K562 (cell line): ENCODE results near the gene LRP3. TPM values are rescaled to one million over a fixed set of nuclear protein-coding genes. Genes with fewer than 3 reads are reported as not detected.

ENCODE experiments used
- BCLAF1 ChIP-seq, 2 experiments: fragments of 450-650 bp in 1 of 2; IDR thresholded peaks; 2 replicates each; pipeline ENCODE4 v1.6.1; 2011 to 2017; ENCODE audit warnings: low read depth in 2 of 2, antibody characterized with exemption in 1 of 2, borderline replicate concordance in 1 of 2, low read length in 1 of 2, mild to moderate bottlenecking in 1 of 2, mixed read lengths in 1 of 2; ENCODE audit not compliant: control insufficient read depth in 1 of 2
- BRD9 ChIP-seq: fragments of 450-650 bp; IDR thresholded peaks from 2 replicates; pipeline ENCODE4 v1.6.1; 2018; ENCODE audit warnings: low read depth; ENCODE audit not compliant: partially characterized antibody
- BRF1 ChIP-seq: IDR thresholded peaks from 3 replicates; pipeline ENCODE4 v1.6.1; 2011; ENCODE audit warnings: borderline replicate concordance, mild to moderate bottlenecking; ENCODE audit not compliant: insufficient read length; ENCODE audit errors: extremely low read depth
- CCNT2 ChIP-seq: IDR thresholded peaks from 2 replicates; pipeline ENCODE4 v1.6.1; 2011; ENCODE audit warnings: borderline replicate concordance, low read depth, mild to moderate bottlenecking, moderate library complexity, mixed read lengths, low read length; ENCODE audit not compliant: insufficient read length; ENCODE audit errors: extremely low read depth
- FOXK2 ChIP-seq, 2 experiments: fragments of 450-650 bp; IDR thresholded peaks in 1 of 2; conservative IDR thresholded peaks in 1 of 2; 2 replicates each; pipeline ENCODE4 v1.6.1; 2016; ENCODE audit warnings: low read depth in 2 of 2, mild to moderate bottlenecking in 1 of 2
- GATAD2A ChIP-seq: fragments of 450-650 bp; IDR thresholded peaks from 2 replicates; pipeline ENCODE4 v1.6.1; 2017
- PCBP1 ChIP-seq: fragments of 200-400 bp; formaldehyde crosslinking; IDR thresholded peaks from 2 replicates; pipeline ENCODE4 v1.6.1; 2018; ENCODE audit warnings: mild to moderate bottlenecking, low read depth, low read length; ENCODE audit not compliant: poor library complexity, severe bottlenecking
- POLR2A ChIP-seq: fragments of 450-650 bp; conservative IDR thresholded peaks from 2 replicates; pipeline ENCODE4 v1.6.1; 2016
- ZBTB11 ChIP-seq, 3 experiments: fragments of 200-800 bp in 1 of 3; fragments of 250-450 bp in 1 of 3; fragments of 450-650 bp in 1 of 3; sonication (Bioruptor Pico) in 1 of 3; sonication (Bioruptor generic) in 1 of 3; formaldehyde crosslinking in 1 of 3; IDR thresholded peaks; 2 replicates each; pipeline versions ENCODE4 v1.6.1 to v1.8.0; 2016 to 2022; ENCODE audit warnings: mild to moderate bottlenecking in 2 of 3, missing genetic modification characterization in 2 of 3, missing compliant biosample characterization in 1 of 3, moderate library complexity in 1 of 3
- ZFX ChIP-seq: sonication (generic); formaldehyde crosslinking; IDR thresholded peaks from 2 replicates; pipeline ENCODE4 v1.8.0; 2022; ENCODE audit warnings: mild to moderate bottlenecking, missing genetic modification reagents, moderate library complexity
- ZKSCAN1 ChIP-seq: fragments of 150-350 bp; IDR thresholded peaks from 2 replicates; pipeline ENCODE4 v1.6.1; 2016; ENCODE audit warnings: low read depth, low read length
- ZNF431 ChIP-seq: sonication (generic); formaldehyde crosslinking; IDR thresholded peaks from 2 replicates; pipeline ENCODE4 v1.8.0; 2022; ENCODE audit warnings: mild to moderate bottlenecking, missing genetic modification reagents
- polyA plus RNA-seq, 8 experiments: library from polyadenylated mRNA; depleted of rRNA in 4 of 8; stranded (reverse) in 5 of 8; unstranded in 3 of 8; fragments of >200 nt; fragmentation: Nextera tagmentation in 2 of 8; fragmentation: Illumina TruSeq in 1 of 8; extraction: Ambion mirVana in 2 of 8; extraction: Trizol in 1 of 8; gene quantifications; 2 replicates each; pipeline versions ENCODE4 v1.2.1 to v1.2.3, GENCODE V29; 2011 to 2014; ENCODE audit warnings: inconsistent platforms in 1 of 8, missing spikeins in 1 of 8
- total RNA-seq, 7 experiments: library from RNA; depleted of rRNA in 6 of 7; stranded (reverse); fragments of >200 nt in 6 of 7; fragmentation: Illumina TruSeq in 2 of 7; extraction: Trizol in 2 of 7; gene quantifications; 2 replicates each; pipeline versions ENCODE4 v1.2.1 to v1.2.3, GENCODE V29; 2011 to 2021; ENCODE audit warnings: low replicate concordance in 1 of 7
- TF ChIP-seq, protein P1 (sequence below): fragments of 450-650 bp; IDR thresholded peaks from 2 replicates; pipeline ENCODE4 v1.6.1; 2016; ENCODE audit warnings: missing biosample characterization, missing genetic modification characterization
- TF ChIP-seq, protein P2 (sequence below): sonication (generic); formaldehyde crosslinking; IDR thresholded peaks from 2 replicates; pipeline ENCODE4 v1.8.0; 2022; ENCODE audit warnings: mild to moderate bottlenecking, missing genetic modification reagents
- TF ChIP-seq, protein P3 (sequence below): fragments of 200-800 bp; sonication (Bioruptor generic); IDR thresholded peaks from 2 replicates; pipeline ENCODE4 v1.6.1; 2017; ENCODE audit warnings: missing genetic modification characterization, missing compliant biosample characterization

LRP3 gene
- total and polyA plus RNA-seq, 9 of the 15 experiments (the other 6 are each of a cell fraction or from before 2014, with no cell fraction given), result 0.29 TPM; not detected in 8

GRCh38 chr19:33176670-33177416, 17.3 kb upstream of the LRP3 start (continued):
- TF ChIP-seq, protein P1, sequence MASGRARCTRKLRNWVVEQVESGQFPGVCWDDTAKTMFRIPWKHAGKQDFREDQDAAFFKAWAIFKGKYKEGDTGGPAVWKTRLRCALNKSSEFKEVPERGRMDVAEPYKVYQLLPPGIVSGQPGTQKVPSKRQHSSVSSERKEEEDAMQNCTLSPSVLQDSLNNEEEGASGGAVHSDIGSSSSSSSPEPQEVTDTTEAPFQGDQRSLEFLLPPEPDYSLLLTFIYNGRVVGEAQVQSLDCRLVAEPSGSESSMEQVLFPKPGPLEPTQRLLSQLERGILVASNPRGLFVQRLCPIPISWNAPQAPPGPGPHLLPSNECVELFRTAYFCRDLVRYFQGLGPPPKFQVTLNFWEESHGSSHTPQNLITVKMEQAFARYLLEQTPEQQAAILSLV, result no peak
- TF ChIP-seq, protein P2, sequence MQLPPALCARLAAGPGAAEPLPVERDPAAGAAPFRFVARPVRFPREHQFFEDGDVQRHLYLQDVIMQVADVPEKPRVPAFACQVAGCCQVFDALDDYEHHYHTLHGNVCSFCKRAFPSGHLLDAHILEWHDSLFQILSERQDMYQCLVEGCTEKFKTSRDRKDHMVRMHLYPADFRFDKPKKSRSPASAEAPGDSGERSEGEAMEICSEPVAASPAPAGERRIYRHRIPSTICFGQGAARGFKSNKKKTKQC (CRISPR knock-in tag), result peak; percentile 7
- TF ChIP-seq ZFX (CRISPR knock-in tag) (peak; percentile 61), POLR2A (peak; percentile 96), BRF1 (peak; percentile 40), PCBP1 (no peak), BRD9 (peak; percentile 99), ZKSCAN1 (0 out of 2 replicates have a peak, but pooled peaks have one; percentile 31), BCLAF1 (IDR thresholded peaks at IDR 0.05; ENCODE audit: borderline replicate concordance in 1 of 2, control insufficient read depth in 1 of 2, low read depth in 2 of 2, low read length in 1 of 2) (peak in 1 of 2 experiments; percentile 48; a peak in 1 of 4 replicates), CCNT2 (peak; percentile 58), ZBTB11 (CRISPR knock-in tag; IDR thresholded peaks at IDR 0.05) (peak in 2 of 3 experiments; percentile 82 to 97; a peak in 5 of 6 replicates), GATAD2A (no peak), FOXK2 (conservative IDR thresholded peaks at IDR 0.05 in 1 of 2, IDR thresholded peaks at IDR 0.05 in 1 of 2; ENCODE audit: low read depth in 2 of 2) (peak; percentile 96 to 97), ZNF431 (0 out of 2 replicates have a peak, but pooled peaks have one; percentile 28)
- TF ChIP-seq, protein P3, sequence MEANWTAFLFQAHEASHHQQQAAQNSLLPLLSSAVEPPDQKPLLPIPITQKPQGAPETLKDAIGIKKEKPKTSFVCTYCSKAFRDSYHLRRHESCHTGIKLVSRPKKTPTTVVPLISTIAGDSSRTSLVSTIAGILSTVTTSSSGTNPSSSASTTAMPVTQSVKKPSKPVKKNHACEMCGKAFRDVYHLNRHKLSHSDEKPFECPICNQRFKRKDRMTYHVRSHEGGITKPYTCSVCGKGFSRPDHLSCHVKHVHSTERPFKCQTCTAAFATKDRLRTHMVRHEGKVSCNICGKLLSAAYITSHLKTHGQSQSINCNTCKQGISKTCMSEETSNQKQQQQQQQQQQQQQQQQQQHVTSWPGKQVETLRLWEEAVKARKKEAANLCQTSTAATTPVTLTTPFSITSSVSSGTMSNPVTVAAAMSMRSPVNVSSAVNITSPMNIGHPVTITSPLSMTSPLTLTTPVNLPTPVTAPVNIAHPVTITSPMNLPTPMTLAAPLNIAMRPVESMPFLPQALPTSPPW (CRISPR knock-in tag), result peak; percentile 76
